Gastrocnemius medialis (tissue), 4 donors: ENCODE data around the gene CCDC177. TPM values are rescaled to one million over a fixed set of nuclear protein-coding genes. Genes with fewer than 3 reads are reported as not detected.

ENCODE experiments used
- ATAC-seq, 2 donors: fragments of 150-250 bp; one replicate each; pipeline ENCODE4 v1.9.1; 2016
- DNase-seq, 2 donors: peaks; one replicate each; pipeline ENCODE4 v3.0.0-alpha.2; 2019
- H3K27ac ChIP-seq, 4 donors: fragments of 200-600 bp; sonication (generic); 1 replicate in 1 of 4; 2 replicates in 3 of 4; pipeline ENCODE4 v1.5.1; 2016 to 2018; ENCODE audit warnings: mild to moderate bottlenecking in 2 of 4, moderate library complexity in 1 of 4
- H3K27me3 ChIP-seq, 3 donors: fragments of 200-600 bp; sonication (generic) in 2 of 3; 1 replicate in 1 of 3; 2 replicates in 2 of 3; pipeline versions ENCODE4 v1.5.1 to v1.6.0; 2016 to 2019; ENCODE audit warnings: mild to moderate bottlenecking in 1 of 3, moderate library complexity in 1 of 3
- H3K36me3 ChIP-seq, 2 donors: fragments of 200-600 bp; sonication (generic) in 1 of 2; one replicate each; pipeline ENCODE4 v1.5.1; 2017 to 2018
- H3K4me1 ChIP-seq, 2 donors: fragments of 200-600 bp; sonication (generic) in 1 of 2; one replicate each; pipeline ENCODE4 v1.5.1; 2016 to 2017; ENCODE audit warnings: mild to moderate bottlenecking in 2 of 2
- H3K4me3 ChIP-seq, 4 donors: fragments of 200-600 bp; sonication (generic) in 3 of 4; 1 replicate in 1 of 4; 2 replicates in 3 of 4; pipeline ENCODE4 v1.5.1; 2016 to 2019; ENCODE audit warnings: mild to moderate bottlenecking in 2 of 4
- H3K9me3 ChIP-seq, 3 donors: fragments of 200-600 bp; sonication (generic) in 2 of 3; 1 replicate in 1 of 3; 2 replicates in 2 of 3; pipeline ENCODE4 v1.5.1; 2016 to 2019
- POLR2A ChIP-seq, 2 donors: fragments of 450-650 bp; IDR thresholded peaks; one replicate each; pipeline ENCODE4 v1.6.1; 2017; ENCODE audit warnings: antibody characterized with exemption in 2 of 2, mild to moderate bottlenecking in 2 of 2, moderate library complexity in 2 of 2
- in situ Hi-C, 4 donors: fragments of 200-750 bp; cut with MboI; loops; one replicate each; pipeline versions ENCODE4 v1.15.0 to v1.8.0; 2017; ENCODE audit warnings: low sequenced_read_pairs in 4 of 4
- intact Hi-C: fragments of 100-400 bp; cut with DNase I; formaldehyde crosslinking; loops from one replicate; pipeline ENCODE4 v1.15.1; 2023; ENCODE audit warnings: low total_unique reads
- total RNA-seq, 4 donors: library from RNA; depleted of rRNA; stranded (reverse); fragments of >200 nt; gene quantifications; one replicate each; pipeline versions ENCODE4 v1.1.0 to v1.2.3, GENCODE V29; 2016
- TF ChIP-seq, protein P1 (sequence below), 5 experiments: fragments of 450-650 bp in 3 of 5; fragments of 200-600 bp in 2 of 5; sonication (generic) in 2 of 5; IDR thresholded peaks in 4 of 5; conservative IDR thresholded peaks in 1 of 5; 1 replicate in 4 of 5; 2 replicates in 1 of 5; pipeline ENCODE4 v1.5.1; 2016 to 2019; ENCODE audit warnings: antibody characterized with exemption in 5 of 5, mild to moderate bottlenecking in 3 of 5, moderate library complexity in 3 of 5

Gene CCDC177
- total RNA-seq, 4 donors from 2014 or later = not detected

DNA sequence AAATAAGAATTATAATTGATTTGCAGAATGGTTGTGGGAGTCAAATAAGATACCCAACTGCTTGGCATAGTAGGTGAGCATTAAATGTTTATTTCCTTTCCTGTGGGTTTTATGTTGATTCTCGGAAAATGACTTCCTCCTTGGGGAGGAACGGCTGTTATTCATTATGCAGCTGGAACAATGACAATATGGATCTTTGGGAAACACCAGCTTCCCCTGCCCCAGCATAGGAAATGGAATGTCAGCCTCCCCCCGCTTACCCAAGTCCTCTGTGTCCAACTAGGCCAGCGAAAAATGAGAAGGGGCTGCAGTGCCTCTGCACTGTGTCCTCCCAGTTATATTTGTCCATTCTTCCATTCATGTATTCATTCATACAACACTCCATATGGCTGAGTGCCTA, 11.7 kb upstream of the CCDC177 start:
- peak overlapping the region in 1 of 4 donors; percentile 38 for H3K27ac ChIP-seq
- H3K36me3 ChIP-seq = no peaks in the 10 kb centered on the region
- peaks cover 3 to 13% of the 10 kb centered on the region in 2 donors for H3K4me1 ChIP-seq
- no peak for TF ChIP-seq POLR2A (IDR thresholded peaks at IDR 0.05)
- TF ChIP-seq, protein P1, sequence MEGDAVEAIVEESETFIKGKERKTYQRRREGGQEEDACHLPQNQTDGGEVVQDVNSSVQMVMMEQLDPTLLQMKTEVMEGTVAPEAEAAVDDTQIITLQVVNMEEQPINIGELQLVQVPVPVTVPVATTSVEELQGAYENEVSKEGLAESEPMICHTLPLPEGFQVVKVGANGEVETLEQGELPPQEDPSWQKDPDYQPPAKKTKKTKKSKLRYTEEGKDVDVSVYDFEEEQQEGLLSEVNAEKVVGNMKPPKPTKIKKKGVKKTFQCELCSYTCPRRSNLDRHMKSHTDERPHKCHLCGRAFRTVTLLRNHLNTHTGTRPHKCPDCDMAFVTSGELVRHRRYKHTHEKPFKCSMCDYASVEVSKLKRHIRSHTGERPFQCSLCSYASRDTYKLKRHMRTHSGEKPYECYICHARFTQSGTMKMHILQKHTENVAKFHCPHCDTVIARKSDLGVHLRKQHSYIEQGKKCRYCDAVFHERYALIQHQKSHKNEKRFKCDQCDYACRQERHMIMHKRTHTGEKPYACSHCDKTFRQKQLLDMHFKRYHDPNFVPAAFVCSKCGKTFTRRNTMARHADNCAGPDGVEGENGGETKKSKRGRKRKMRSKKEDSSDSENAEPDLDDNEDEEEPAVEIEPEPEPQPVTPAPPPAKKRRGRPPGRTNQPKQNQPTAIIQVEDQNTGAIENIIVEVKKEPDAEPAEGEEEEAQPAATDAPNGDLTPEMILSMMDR (IDR thresholded peaks at IDR 0.05 in 4 of 5, conservative IDR thresholded peaks at IDR 0.05 in 1 of 5) = no peak
- in situ Hi-C loops = loop anchor here in 2 of 4 donors (5.0 to 10.0 kb wide), 2 partner anchors 146 to 148 kb away; no protein-coding TSS in a partner anchor
- ATAC-seq (no peak), DNase-seq (no peak)
- H3K4me3 ChIP-seq = no peak overlapping the region
- no peaks in the 10 kb centered on the region for H3K27me3 ChIP-seq
- intact Hi-C loops = no loop called here
- no peaks in the 10 kb centered on the region for H3K9me3 ChIP-seq

DNA sequence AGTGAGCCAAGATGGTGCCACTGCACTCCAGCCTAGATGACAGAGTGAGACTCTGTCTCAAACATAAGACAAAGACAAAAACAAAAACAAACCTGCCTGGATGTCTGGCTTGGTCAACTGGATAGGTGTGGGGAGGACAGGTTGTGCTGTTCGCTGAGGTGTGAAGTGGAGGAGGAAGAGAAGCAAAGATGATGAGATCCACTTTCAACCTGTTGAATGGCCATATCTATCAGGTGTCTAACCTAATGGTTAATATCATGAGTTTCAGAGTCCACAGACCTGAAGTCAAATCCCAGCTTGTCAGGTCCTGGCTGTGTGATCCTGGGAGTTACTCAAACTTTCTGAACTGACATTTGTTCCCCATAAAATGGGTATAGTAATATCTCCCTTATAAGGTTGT, 9.7 kb upstream of the CCDC177 start:
- TF ChIP-seq, protein P1 (IDR thresholded peaks at IDR 0.05 in 4 of 5, conservative IDR thresholded peaks at IDR 0.05 in 1 of 5) = no peak
- Histone ChIP-seq H3K4me3 (no peak overlapping the region), H3K36me3 (no peaks in the 10 kb centered on the region), H3K4me1 (peaks cover 3 to 13% of the 10 kb centered on the region in 2 donors), H3K27ac (no peak overlapping the region), H3K27me3 (no peaks in the 10 kb centered on the region), H3K9me3 (no peaks in the 10 kb centered on the region)
- in situ Hi-C loops (loop anchor here in 1 of 4 donors (10.0 kb wide), 1 partner anchor 150 kb away; no protein-coding TSS in a partner anchor), intact Hi-C loops (no loop called here)
- DNase-seq = no peak
- ATAC-seq = no peak

DNA sequence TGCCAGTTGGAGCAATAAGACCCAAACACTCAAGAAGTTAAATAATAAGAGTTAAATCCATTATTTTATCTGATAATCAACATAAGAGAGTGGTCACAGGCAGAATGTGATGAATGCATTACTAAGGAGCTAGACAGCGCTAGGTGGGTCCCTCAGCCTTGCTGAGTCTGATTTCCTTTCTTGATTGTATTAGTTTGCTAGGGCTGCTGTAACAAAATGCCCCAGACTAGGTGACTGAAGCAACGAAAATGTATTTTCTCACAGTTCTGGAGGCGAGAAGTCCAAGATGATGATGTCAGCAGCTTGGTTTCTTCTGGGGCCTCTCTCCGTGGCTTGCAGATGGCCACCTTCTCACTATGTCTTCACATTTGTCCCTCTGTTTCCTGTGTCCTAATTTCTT, 8.2 kb upstream of the CCDC177 start:
- Histone ChIP-seq H3K27ac (no peak overlapping the region), H3K36me3 (no peaks in the 10 kb centered on the region), H3K4me1 (peaks cover 3 to 13% of the 10 kb centered on the region in 2 donors), H3K27me3 (no peaks in the 10 kb centered on the region), H3K4me3 (no peak overlapping the region), H3K9me3 (no peaks in the 10 kb centered on the region)
- DNase-seq = no peak
- intact Hi-C loops = no loop called here
- TF ChIP-seq, protein P1 (IDR thresholded peaks at IDR 0.05 in 4 of 5, conservative IDR thresholded peaks at IDR 0.05 in 1 of 5) = no peak
- TF ChIP-seq POLR2A (IDR thresholded peaks at IDR 0.05) = no peak
- no peak for ATAC-seq
- in situ Hi-C loops = loop anchor here in 1 of 4 donors (10.0 kb wide), 1 partner anchor 152 kb away; no protein-coding TSS in a partner anchor

DNA sequence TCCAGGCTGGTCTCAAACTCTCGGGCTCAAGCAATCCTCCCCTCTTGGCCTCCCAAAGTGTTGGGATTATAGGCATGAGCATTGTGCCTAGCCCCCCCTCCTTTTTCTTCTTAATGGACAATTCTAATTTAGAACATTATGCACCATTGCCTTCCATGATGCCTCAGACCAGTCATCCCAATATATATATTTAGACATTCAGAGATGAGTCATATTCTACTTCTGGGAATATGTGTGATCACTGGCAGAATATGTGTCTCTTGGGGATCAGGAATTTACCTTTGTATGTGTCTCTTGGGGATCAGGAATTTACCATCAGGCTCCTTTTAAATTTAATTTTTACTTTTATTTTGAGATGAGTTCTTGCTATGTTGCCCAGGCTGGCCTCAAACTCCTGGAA, 7.5 kb upstream of the CCDC177 start:
- intact Hi-C loops = no loop called here
- no peak for DNase-seq
- no peak for TF ChIP-seq POLR2A (IDR thresholded peaks at IDR 0.05)
- in situ Hi-C loops = loop anchor here in 1 of 4 donors (10.0 kb wide), 1 partner anchor 153 kb away; no protein-coding TSS in a partner anchor
- Histone ChIP-seq H3K4me3 (no peak overlapping the region), H3K9me3 (no peaks in the 10 kb centered on the region), H3K27ac (no peak overlapping the region), H3K36me3 (no peaks in the 10 kb centered on the region), H3K4me1 (peaks cover 3 to 13% of the 10 kb centered on the region in 2 donors), H3K27me3 (no peaks in the 10 kb centered on the region)
- peak; percentile 90 to 94 for ATAC-seq

DNA sequence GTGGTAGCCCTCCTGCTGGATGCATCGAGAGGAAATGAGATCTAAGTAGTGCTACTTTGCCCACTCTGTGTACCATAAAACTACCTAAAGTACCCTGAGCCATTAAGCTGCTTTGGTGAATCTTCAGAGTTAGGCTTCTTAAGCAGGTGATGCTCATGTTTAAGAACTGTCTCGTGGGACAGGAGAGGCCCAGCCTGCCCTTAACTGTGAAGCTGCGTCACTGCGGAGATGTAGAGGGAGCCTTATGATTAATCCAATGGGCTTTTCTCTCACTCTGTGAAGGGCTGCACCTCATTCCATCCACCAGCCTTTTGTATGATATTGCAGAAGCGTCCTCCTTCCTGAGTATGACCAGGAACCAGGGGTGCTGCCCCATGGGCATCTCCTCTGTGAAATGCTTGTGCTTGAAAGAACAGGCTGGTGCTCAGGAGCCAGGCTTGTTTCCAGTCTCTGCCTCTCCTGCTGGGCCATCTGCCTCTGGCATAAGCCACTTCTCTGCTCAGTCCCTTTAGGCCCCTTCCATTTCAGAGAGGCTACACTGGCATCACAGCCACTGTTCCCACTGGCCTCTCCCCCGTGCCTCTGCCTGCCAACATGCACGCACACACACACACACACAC, 6.8 kb upstream of the CCDC177 start:
- in situ Hi-C loops = loop anchor here in 1 of 4 donors (10.0 kb wide), 1 partner anchor 153 kb away; no protein-coding TSS in a partner anchor
- ATAC-seq = no peak
- Histone ChIP-seq H3K36me3 (no peaks in the 10 kb centered on the region), H3K9me3 (no peaks in the 10 kb centered on the region), H3K27me3 (peaks cover 0 to 8% (median 4%) of the 10 kb centered on the region in 3 donors), H3K4me3 (no peak overlapping the region), H3K27ac (no peak overlapping the region), H3K4me1 (peaks cover 3 to 13% of the 10 kb centered on the region in 2 donors)
- no peak for TF ChIP-seq POLR2A (IDR thresholded peaks at IDR 0.05)
- TF ChIP-seq, protein P1 (IDR thresholded peaks at IDR 0.05 in 4 of 5, conservative IDR thresholded peaks at IDR 0.05 in 1 of 5) = no peak
- DNase-seq = no peak
- intact Hi-C loops = no loop called here
